ENCODE results near the gene ITGB5. TPM values are rescaled to one million over a fixed set of nuclear protein-coding genes. Genes with fewer than 3 reads are reported as not detected.
A peak's percentile ranks its signal among the peaks of the same experiment; 100 is the strongest.

The ITGB5 gene
- total RNA-seq, 1 experiment from 2014 or later: 339 TPM

GRCh38 chr3:124730129-124730940, 156.8 kb downstream of the ITGB5 start, which contains the start of gene UMPS (continued):
- TF ChIP-seq ERG (CRISPR knock-in tag; IDR thresholded peaks at IDR 0.05) (no peak), ATF1 (CRISPR knock-in tag; IDR thresholded peaks at IDR 0.05) (no peak), NR2C2 (CRISPR knock-in tag; IDR thresholded peaks at IDR 0.05) (no peak), MYBL2 (CRISPR knock-in tag; IDR thresholded peaks at IDR 0.05) (peak; percentile 79), HMGA2 (CRISPR knock-in tag; IDR thresholded peaks at IDR 0.05) (no peak), KAT7 (CRISPR knock-in tag; IDR thresholded peaks at IDR 0.05; ENCODE audit: borderline replicate concordance) (peak; percentile 84; the same call in 1 of the 2 replicates), SMAD4 (CRISPR knock-in tag; IDR thresholded peaks at IDR 0.05) (no peak), NFE2L1 (CRISPR knock-in tag; IDR thresholded peaks at IDR 0.05) (peak; percentile 50; the same call in 1 of the 2 replicates), ZNF512 (CRISPR knock-in tag; IDR thresholded peaks at IDR 0.05; ENCODE audit: borderline replicate concordance) (no peak), ZBTB21 (CRISPR knock-in tag; IDR thresholded peaks at IDR 0.05; ENCODE audit: borderline replicate concordance) (peak; percentile 73; the same call in 1 of the 2 replicates), E2F5 (CRISPR knock-in tag; IDR thresholded peaks at IDR 0.05) (0 out of 2 replicates have a peak, but pooled peaks have one; percentile 37), MAX (CRISPR knock-in tag; IDR thresholded peaks at IDR 0.05) (peak; percentile 88), ZNF532 (CRISPR knock-in tag; IDR thresholded peaks at IDR 0.05; ENCODE audit: borderline replicate concordance) (no peak), E2F1 (CRISPR knock-in tag; IDR thresholded peaks at IDR 0.05) (no peak), FOXP4 (CRISPR knock-in tag; IDR thresholded peaks at IDR 0.05) (peak; percentile 94), FOXP1 (CRISPR knock-in tag; IDR thresholded peaks at IDR 0.05; ENCODE audit: borderline replicate concordance) (peak; percentile 33; the same call in 1 of the 2 replicates), ZNF416 (CRISPR knock-in tag; IDR thresholded peaks at IDR 0.05) (no peak), EMX1 (CRISPR knock-in tag; IDR thresholded peaks at IDR 0.05) (no peak), ZNF232 (CRISPR knock-in tag; IDR thresholded peaks at IDR 0.05) (peak; percentile 57; the same call in 1 of the 2 replicates), MLX (CRISPR knock-in tag; IDR thresholded peaks at IDR 0.05) (no peak), NFYB (CRISPR knock-in tag; conservative IDR thresholded peaks at IDR 0.05; ENCODE audit: low read depth) (no peak), ZNF219 (CRISPR knock-in tag; IDR thresholded peaks at IDR 0.05; ENCODE audit: borderline replicate concordance) (no peak), NR3C1 (CRISPR knock-in tag; conservative IDR thresholded peaks at IDR 0.05; ENCODE audit: low read depth) (no peak), E2F4 (CRISPR knock-in tag; IDR thresholded peaks at IDR 0.05; ENCODE audit: borderline replicate concordance, low read depth) (0 out of 2 replicates have a peak, but pooled peaks have one; percentile 24)

Measured in WTC11 (cell line).